CD14-positive monocyte (primary cell): ENCODE results near the gene CST2. TPM values are rescaled to one million over a fixed set of nuclear protein-coding genes. Genes with fewer than 3 reads are reported as not detected.
"Not testable (repeated sequence)": the region's sequence is repeated elsewhere in the genome, so short reads cannot be mapped to it uniquely, and the experiment has no call there.

Experiments used
- DNase-seq, 3 donors: peaks; one replicate each; pipeline ENCODE4 v3.0.0-alpha.2; 2011 to 2022
- H2AFZ ChIP-seq: 2 replicates; pipeline ENCODE4 v1.6.0; 2012; ENCODE audit warnings: mild to moderate bottlenecking, low read depth, low read length, inconsistent platforms; ENCODE audit not compliant: insufficient read depth, poor library complexity, severe bottlenecking
- H3K27ac ChIP-seq, 2 donors: 1 replicate in 1 of 2; 2 replicates in 1 of 2; pipeline ENCODE4 v1.5.1; 2012 to 2013; ENCODE audit warnings: low read length in 2 of 2, control low read depth in 1 of 2, inconsistent platforms in 1 of 2, low read depth in 1 of 2, mild to moderate bottlenecking in 1 of 2
- H3K27me3 ChIP-seq, 2 donors: one replicate each; pipeline versions ENCODE4 v1.6.0 to v1.6.1; 2011 to 2013; ENCODE audit warnings: low read length in 2 of 2; ENCODE audit not compliant: control insufficient read depth in 2 of 2, insufficient read depth in 2 of 2
- H3K36me3 ChIP-seq, 2 donors: replicated peaks in 1 of 2; 1 replicate in 1 of 2; 2 replicates in 1 of 2; pipeline versions ENCODE4 v1.5.1 to v1.6.1; 2012 to 2013; ENCODE audit warnings: low read length in 2 of 2, control low read depth in 1 of 2, inconsistent platforms in 1 of 2, mild to moderate bottlenecking in 1 of 2; ENCODE audit not compliant: insufficient read depth in 2 of 2, control insufficient read depth in 1 of 2
- H3K4me1 ChIP-seq, 2 donors: 1 replicate in 1 of 2; 2 replicates in 1 of 2; pipeline versions ENCODE4 v1.5.1 to v1.6.1; 2012 to 2013; ENCODE audit warnings: low read length in 2 of 2, control low read depth in 1 of 2, inconsistent platforms in 1 of 2, mild to moderate bottlenecking in 1 of 2, moderate library complexity in 1 of 2; ENCODE audit not compliant: insufficient read depth in 2 of 2, control insufficient read depth in 1 of 2
- H3K4me2 ChIP-seq: replicated peaks from 2 replicates; pipeline ENCODE3; 2012; ENCODE audit warnings: low read length, moderate library complexity, mild to moderate bottlenecking; ENCODE audit not compliant: poor library complexity, severe bottlenecking; ENCODE audit errors: extremely low read depth
- H3K4me3 ChIP-seq, 3 experiments: fragments of 200-600 bp in 1 of 3; sonication (generic) in 1 of 3; replicated peaks in 1 of 3; 1 replicate in 2 of 3; 2 replicates in 1 of 3; pipeline ENCODE4 v1.5.1; 2011 to 2013; ENCODE audit warnings: low read length in 3 of 3, mild to moderate bottlenecking in 3 of 3, control low read depth in 2 of 3, low read depth in 2 of 3, inconsistent platforms in 1 of 3, moderate library complexity in 1 of 3
- H3K79me2 ChIP-seq: 2 replicates; pipeline ENCODE4 v1.6.0; 2012; ENCODE audit warnings: mild to moderate bottlenecking, control low read depth, inconsistent platforms, low read length, moderate library complexity; ENCODE audit not compliant: insufficient read depth
- H3K9ac ChIP-seq: 2 replicates; pipeline ENCODE4 v1.6.0; 2017; ENCODE audit warnings: low read length, mild to moderate bottlenecking; ENCODE audit not compliant: insufficient read depth, poor library complexity, severe bottlenecking
- H3K9me3 ChIP-seq, 2 donors: replicated peaks in 1 of 2; 1 replicate in 1 of 2; 2 replicates in 1 of 2; pipeline versions ENCODE4 v1.5.1 to v1.6.1; 2012 to 2013; ENCODE audit warnings: low read length in 2 of 2, control low read depth in 1 of 2; ENCODE audit not compliant: control insufficient read depth in 1 of 2, insufficient read depth in 1 of 2
- H4K20me1 ChIP-seq: 2 replicates; pipeline ENCODE4 v1.6.0; 2012; ENCODE audit warnings: mild to moderate bottlenecking, low read length, control low read depth, moderate library complexity; ENCODE audit not compliant: insufficient read depth
- H3K27ac Mint-ChIP-seq, 7 donors: one replicate each; pipeline ENCODE4 v1.8.0; 2020; ENCODE audit warnings: mild to moderate bottlenecking in 7 of 7, mixed read lengths in 7 of 7, moderate library complexity in 6 of 7, inconsistent platforms in 2 of 7
- H3K27me3 Mint-ChIP-seq, 3 donors: one replicate each; pipeline ENCODE4 v1.8.0; 2021 to 2022; ENCODE audit warnings: low read depth in 3 of 3, mild to moderate bottlenecking in 3 of 3, mixed read lengths in 3 of 3, moderate library complexity in 3 of 3, inconsistent platforms in 1 of 3
- H3K36me3 Mint-ChIP-seq, 2 donors: one replicate each; pipeline ENCODE4 v1.8.0; 2020; ENCODE audit warnings: mixed read lengths in 2 of 2, inconsistent platforms in 1 of 2, mild to moderate bottlenecking in 1 of 2
- H3K4me1 Mint-ChIP-seq: one replicate; pipeline ENCODE4 v1.8.0; 2020; ENCODE audit warnings: mild to moderate bottlenecking, mixed read lengths
- H3K4me3 Mint-ChIP-seq, 2 donors: one replicate each; pipeline ENCODE4 v1.8.0; 2020; ENCODE audit warnings: mild to moderate bottlenecking in 2 of 2, mixed read lengths in 2 of 2, moderate library complexity in 1 of 2
- H3K9me3 Mint-ChIP-seq, 7 donors: one replicate each; pipeline ENCODE4 v1.8.0; 2020 to 2022; ENCODE audit warnings: mixed read lengths in 7 of 7, mild to moderate bottlenecking in 6 of 7, moderate library complexity in 6 of 7, inconsistent platforms in 2 of 7
- WGBS: methylation state at CpG from one replicate; pipeline ENCODE4 v1.1.5; 2013; ENCODE audit warnings: missing lambda C conversion rate; ENCODE audit not compliant: insufficient coverage; 5-methylcytosine and 5-hydroxymethylcytosine counted together
- intact Hi-C, 2 donors: fragments of 100-400 bp; cut with micrococcal nuclease; formaldehyde crosslinking; loops; one replicate each; pipeline versions ENCODE4 v1.15.0 to v1.15.1; 2023
- polyA plus RNA-seq, 3 donors: library from polyadenylated mRNA; depleted of rRNA in 1 of 3; unstranded in 2 of 3; stranded (reverse) in 1 of 3; fragments of 300-500 nt in 2 of 3; fragments of >200 nt in 1 of 3; fragmentation: Illumina TruSeq in 2 of 3; gene quantifications; 1 replicate in 2 of 3; 2 replicates in 1 of 3; pipeline ENCODE4 v1.2.3, GENCODE V29; 2012 to 2021
- TF ChIP-seq, protein P1 (sequence below): fragments of 200-600 bp; IDR thresholded peaks from one replicate; pipeline ENCODE4 v1.8.0; 2022; ENCODE audit warnings: antibody characterized with exemption, mild to moderate bottlenecking

Gene CST2
- polyA plus RNA-seq, 3 donors, result not detected

DNA sequence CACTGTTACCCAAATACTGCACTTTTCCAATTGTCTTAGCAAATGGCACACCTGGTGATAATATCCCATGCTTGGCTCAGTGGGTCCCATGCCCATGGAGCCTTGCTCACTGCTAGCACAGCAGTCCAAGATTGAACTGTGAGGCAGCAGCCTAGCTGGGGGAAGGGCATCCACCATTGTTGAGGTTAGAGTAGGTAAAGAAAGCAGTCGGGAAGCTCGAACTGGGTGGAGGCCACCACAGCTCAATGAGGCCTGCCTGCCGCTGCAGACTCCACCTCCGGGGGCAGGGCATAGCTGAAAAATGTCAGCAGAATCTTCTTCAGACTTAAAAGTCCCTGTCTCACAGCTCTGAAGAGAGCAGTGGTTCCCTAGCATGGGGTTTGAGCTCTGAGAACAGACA is 9.2 kb upstream of the CST2 start:
- Histone ChIP-seq H4K20me1 (no peaks in the 10 kb centered on the region), H3K4me3 (no peak overlapping the region), H3K27ac (no peak overlapping the region), H3K4me2 (no peak overlapping the region), H3K9ac (no peak overlapping the region), H3K4me1 (no peaks in the 10 kb centered on the region), H3K9me3 (peaks cover 0 to 9% of the 10 kb centered on the region in 2 donors), H3K79me2 (no peaks in the 10 kb centered on the region), H3K27me3 (no peaks in the 10 kb centered on the region), H2AFZ (no peak overlapping the region), H3K36me3 (no peaks in the 10 kb centered on the region)
- Mint-ChIP-seq H3K27ac (no peak overlapping the region), H3K9me3 (peaks cover 0 to 14% (median 5%) of the 10 kb centered on the region in 7 donors), H3K36me3 (no peaks in the 10 kb centered on the region), H3K4me1 (no peaks in the 10 kb centered on the region), H3K27me3 (peaks cover 1 to 5% (median 5%) of the 10 kb centered on the region in 3 donors), H3K4me3 (no peak overlapping the region)
- TF ChIP-seq, protein P1, sequence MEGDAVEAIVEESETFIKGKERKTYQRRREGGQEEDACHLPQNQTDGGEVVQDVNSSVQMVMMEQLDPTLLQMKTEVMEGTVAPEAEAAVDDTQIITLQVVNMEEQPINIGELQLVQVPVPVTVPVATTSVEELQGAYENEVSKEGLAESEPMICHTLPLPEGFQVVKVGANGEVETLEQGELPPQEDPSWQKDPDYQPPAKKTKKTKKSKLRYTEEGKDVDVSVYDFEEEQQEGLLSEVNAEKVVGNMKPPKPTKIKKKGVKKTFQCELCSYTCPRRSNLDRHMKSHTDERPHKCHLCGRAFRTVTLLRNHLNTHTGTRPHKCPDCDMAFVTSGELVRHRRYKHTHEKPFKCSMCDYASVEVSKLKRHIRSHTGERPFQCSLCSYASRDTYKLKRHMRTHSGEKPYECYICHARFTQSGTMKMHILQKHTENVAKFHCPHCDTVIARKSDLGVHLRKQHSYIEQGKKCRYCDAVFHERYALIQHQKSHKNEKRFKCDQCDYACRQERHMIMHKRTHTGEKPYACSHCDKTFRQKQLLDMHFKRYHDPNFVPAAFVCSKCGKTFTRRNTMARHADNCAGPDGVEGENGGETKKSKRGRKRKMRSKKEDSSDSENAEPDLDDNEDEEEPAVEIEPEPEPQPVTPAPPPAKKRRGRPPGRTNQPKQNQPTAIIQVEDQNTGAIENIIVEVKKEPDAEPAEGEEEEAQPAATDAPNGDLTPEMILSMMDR, result no peak
- 90% methylated on average over 2 of the region's 4 CpGs for WGBS
- DNase-seq, result no peak
- intact Hi-C loops, result no loop called here

DNA sequence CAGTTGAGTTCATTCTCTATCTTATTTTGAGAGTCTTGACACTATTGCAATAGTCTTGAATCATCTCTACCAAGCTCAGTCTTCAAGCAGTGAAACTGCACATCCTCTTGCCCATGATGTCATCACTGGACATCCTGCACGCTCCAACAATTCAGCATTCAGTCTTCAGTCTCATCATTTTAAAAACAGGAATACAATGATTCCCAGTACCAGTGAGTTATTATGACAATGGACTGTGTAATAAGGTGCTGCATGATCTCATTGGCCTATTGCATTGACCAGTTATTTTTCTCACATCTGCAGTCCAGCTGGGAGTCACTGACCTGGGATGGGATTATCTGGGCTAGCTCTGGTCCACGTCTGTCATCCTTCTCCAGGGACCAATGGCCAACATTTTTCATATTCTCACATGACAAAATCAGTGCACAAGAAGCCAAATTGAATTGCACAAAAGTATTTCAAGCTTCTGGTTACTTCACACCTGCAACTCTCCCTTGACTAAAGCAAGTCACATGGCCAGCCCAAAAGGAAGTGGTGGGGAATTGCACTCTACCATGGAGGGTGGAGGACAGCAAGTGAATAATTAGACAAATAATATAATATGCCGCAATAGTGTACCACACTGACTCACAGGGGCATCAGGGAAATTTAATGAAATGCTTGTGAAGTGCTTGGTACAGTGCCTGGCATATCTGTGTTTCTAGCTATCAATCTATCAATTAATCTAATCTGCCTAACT is 6.4 kb upstream of the CST2 start:
- Histone ChIP-seq H3K27ac (no peak overlapping the region), H3K27me3 (no peaks in the 10 kb centered on the region), H4K20me1 (no peaks in the 10 kb centered on the region), H3K36me3 (no peaks in the 10 kb centered on the region), H3K79me2 (no peaks in the 10 kb centered on the region), H3K9me3 (peaks cover 0 to 9% of the 10 kb centered on the region in 2 donors), H3K4me2 (no peak overlapping the region), H2AFZ (no peak overlapping the region), H3K4me3 (no peak overlapping the region), H3K9ac (no peak overlapping the region), H3K4me1 (no peaks in the 10 kb centered on the region)
- Mint-ChIP-seq H3K27ac (no peak overlapping the region), H3K9me3 (peaks cover 1 to 14% (median 2%) of the 10 kb centered on the region in 7 donors), H3K4me1 (no peaks in the 10 kb centered on the region), H3K36me3 (no peaks in the 10 kb centered on the region), H3K4me3 (no peak overlapping the region), H3K27me3 (peaks cover 1 to 3% (median 1%) of the 10 kb centered on the region in 3 donors)
- intact Hi-C loops, result no loop called here
- TF ChIP-seq, protein P1, result no peak
- WGBS, result 0% methylated on average over 1 of the region's 3 CpGs
- DNase-seq, result no peak

DNA sequence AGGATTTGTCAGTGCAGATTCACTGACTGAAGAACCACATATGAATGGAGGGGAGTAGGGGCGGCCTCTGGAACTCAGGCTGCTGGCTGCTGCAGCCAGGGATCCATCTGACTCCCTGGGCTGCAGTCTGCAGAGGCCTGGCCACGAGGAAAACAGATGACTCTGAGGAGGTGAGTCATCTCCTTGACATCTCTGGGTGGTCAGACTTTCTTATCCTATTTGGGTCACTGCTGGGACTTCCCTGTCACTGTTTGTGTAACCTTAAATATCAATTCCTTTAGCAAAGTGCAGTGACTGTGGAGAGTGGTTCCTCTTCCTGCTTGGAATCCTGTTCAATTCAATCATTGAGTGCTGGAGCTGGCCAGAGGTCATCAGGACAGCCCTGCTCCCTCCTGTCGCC is 5.4 kb upstream of the CST2 start:
- 71% methylated on average over 1 of the region's 3 CpGs for WGBS
- H3K27me3 Mint-ChIP-seq, H3K4me2 ChIP-seq: not testable (repeated sequence)

More for the DNA sequence above, 5.4 kb upstream of the CST2 start:
- intact Hi-C loops, H3K4me3 Mint-ChIP-seq, H3K9me3 ChIP-seq, DNase-seq, H4K20me1 ChIP-seq, H2AFZ ChIP-seq, H3K4me1 Mint-ChIP-seq, H3K27me3 ChIP-seq, H3K9ac ChIP-seq, H3K79me2 ChIP-seq, H3K27ac ChIP-seq, H3K4me1 ChIP-seq, H3K27ac Mint-ChIP-seq, H3K36me3 ChIP-seq, H3K4me3 ChIP-seq, H3K36me3 Mint-ChIP-seq: not testable (repeated sequence)
- peaks cover 1 to 14% (median 2%) of the 10 kb centered on the region in 7 donors for H3K9me3 Mint-ChIP-seq
